ENCODE data around the gene MED8. TPM values are rescaled to one million over a fixed set of nuclear protein-coding genes. Genes with fewer than 3 reads are reported as not detected.
A peak's percentile ranks its signal among the peaks of the same experiment; 100 is the strongest.

MED8 gene
- total and polyA plus RNA-seq, 2 of the 8 experiments (the other 6 are each of a cell fraction or from before 2014, with no cell fraction given), result 7.0 to 20.6 TPM

DNA sequence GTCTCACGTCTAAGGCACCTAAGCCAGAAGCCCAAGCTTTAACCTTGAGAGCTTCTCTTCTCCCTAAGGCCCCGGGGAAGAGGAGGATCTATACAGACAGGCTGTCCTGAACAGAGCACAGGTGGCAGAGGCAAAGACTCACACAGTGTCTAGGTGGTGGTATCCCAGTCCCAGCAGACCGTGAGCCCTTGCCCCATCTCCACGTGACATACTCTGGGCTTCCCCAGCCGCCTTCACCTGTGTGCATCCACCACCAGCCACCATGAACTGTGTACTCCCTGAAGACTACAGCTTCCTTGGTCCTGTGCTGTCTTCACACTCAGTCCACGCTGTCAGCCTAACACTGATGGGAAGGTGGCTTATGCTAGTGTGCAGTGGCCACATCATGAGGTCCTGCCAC is 31.8 kb upstream of the MED8 start:
- no peak overlapping the region for H2BK120ac ChIP-seq (replicated peaks; ENCODE audit: low read depth, low read length)
- POLR2A ChIA-PET (ENCODE audit: partially characterized antibody), result no interaction called here
- 92% methylated on average over 6 of the region's 6 CpGs; no CpG with 5 or more reads in 1 of the 2 experiments for WGBS, 2 experiments (ENCODE audit: extremely low coverage in 1 of 2, insufficient coverage in 1 of 2, insufficient read length in 1 of 2, insufficient replicate concordance in 2 of 2, low coverage in 1 of 2, low lambda C conversion rate in 2 of 2, missing lambda C conversion rate in 1 of 2)
- no peak overlapping the region for H3K14ac ChIP-seq (ENCODE audit: insufficient read length)
- H2AK5ac ChIP-seq (ENCODE audit: low read depth, low read length), result peak overlapping the region; percentile 39; the same call in 1 of the 2 replicates
- H3K36me3 ChIP-seq (ENCODE audit: control insufficient read depth in 2 of 4, insufficient read depth in 4 of 4, low read length in 3 of 4), result peaks cover 5 to 35% (median 23%) of the 10 kb centered on the region in 4 experiments; a peak in 6 of 8 replicates
- H3K23me2 ChIP-seq (ENCODE audit: low read depth, low read length), result peaks cover 2% of the 10 kb centered on the region; the same call in 1 of the 2 replicates
- H3K56ac ChIP-seq (replicated peaks; ENCODE audit: insufficient read length, low read depth, low read length), result no peak overlapping the region
- H2BK5ac ChIP-seq (ENCODE audit: low read depth, low read length), result no peak overlapping the region
- H3K79me2 ChIP-seq (ENCODE audit: control insufficient read depth in 1 of 2, insufficient read depth in 2 of 2, low read length in 2 of 2), result no peaks in the 10 kb centered on the region
- FAIRE-seq, result no peak
- H2AFZ ChIP-seq (ENCODE audit: low read length), result no peak overlapping the region
- no peak overlapping the region for H2BK20ac ChIP-seq (ENCODE audit: low read length)
- H3K18ac ChIP-seq (ENCODE audit: extremely low read depth, low read length), result no peak overlapping the region
- no peaks in the 10 kb centered on the region for H3K27me3 ChIP-seq (replicated peaks in 1 of 4; ENCODE audit: control insufficient read depth in 3 of 4, extremely low read depth in 1 of 4, insufficient read depth in 3 of 4, low read length in 3 of 4)
- no peak overlapping the region for H2BK15ac ChIP-seq (ENCODE audit: low read length)
- no peak overlapping the region for H3K23ac ChIP-seq (ENCODE audit: insufficient read length)
- no peak overlapping the region for H4K5ac ChIP-seq (ENCODE audit: insufficient read length, low read depth, low read length)
- H3K4me3 ChIP-seq (ENCODE audit: extremely low read depth in 1 of 4, insufficient read depth in 2 of 4, low read depth in 3 of 4, low read length in 4 of 4), result no peak overlapping the region
- no peak overlapping the region for H3K9ac ChIP-seq (replicated peaks in 1 of 4; ENCODE audit: extremely low read depth in 1 of 4, low read depth in 3 of 4, low read length in 3 of 4)
- H3K9me3 ChIP-seq (ENCODE audit: insufficient read depth in 2 of 2, low read depth in 1 of 2, low read length in 1 of 2), result no peaks in the 10 kb centered on the region
- no peak overlapping the region for H3K4me2 ChIP-seq (ENCODE audit: insufficient read depth in 1 of 2, low read depth in 2 of 2, low read length in 2 of 2)
- H3K27ac ChIP-seq (ENCODE audit: low read depth, low read length), result no peak overlapping the region
- no peaks in the 10 kb centered on the region for H3K79me1 ChIP-seq (ENCODE audit: low read depth, low read length)
- H3K4ac ChIP-seq (replicated peaks; ENCODE audit: insufficient read length, low read depth, low read length), result no peak overlapping the region
- H4K20me1 ChIP-seq (replicated peaks in 1 of 2; ENCODE audit: control insufficient read depth in 1 of 2, insufficient read depth in 2 of 2, low read length in 2 of 2), result peaks cover 0 to 2% of the 10 kb centered on the region in 2 experiments
- CTCF ChIA-PET (ENCODE audit: partially characterized antibody), result interaction anchor here (0.6 to 1.8 kb wide), 5 partner anchors 19 to 566 kb away, joined by 3 to 6 read pairs (median 3); no protein-coding TSS in a partner anchor
- no peak overlapping the region for H2BK12ac ChIP-seq (ENCODE audit: low read depth, low read length)
- TF ChIP-seq YY1 (IDR thresholded peaks at IDR 0.05; ENCODE audit: low read depth, low read length) (no peak), SP4 (IDR thresholded peaks at IDR 0.05; ENCODE audit: low read length) (no peak), PHF8 (conservative IDR thresholded peaks at IDR 0.05; ENCODE audit: low read depth, low read length) (no peak)
- no peak overlapping the region for H4K91ac ChIP-seq (replicated peaks; ENCODE audit: insufficient read length, low read length)
- no peak for DNase-seq (ENCODE audit: low read depth in 1 of 2, low spot score in 2 of 2)
- peaks cover 0 to 8% (median 5%) of the 10 kb centered on the region in 4 experiments; a peak in 6 of 7 replicates for H3K4me1 ChIP-seq (replicated peaks in 1 of 4; ENCODE audit: control insufficient read depth in 3 of 4, insufficient read depth in 4 of 4, low read length in 3 of 4)
- no peak overlapping the region for H4K8ac ChIP-seq (ENCODE audit: extremely low read depth, insufficient read depth, low read length)

Data from H1 (cell line).